WTC11 (cell line): ENCODE results near the gene GALNT18. TPM values are rescaled to one million over a fixed set of nuclear protein-coding genes. Genes with fewer than 3 reads are reported as not detected.

ENCODE experiments used
- ATAC-seq: fragments of 200-7000 bp; cut with Tn5 transposase; 2 replicates; pipeline ENCODE4 v1.10.0; 2021; ENCODE audit warnings: mild to moderate bottlenecking, moderate library complexity
- CTCF ChIA-PET: fragments of 300-600 bp; sonication (Branson Sonifier 250); formaldehyde crosslinking; loops from one replicate; lab custom pipeline; 2021; ENCODE audit warnings: antibody characterized with exemption; lab: Charles Lee
- POLR2A ChIA-PET: fragments of 350-600 bp; sonication (Branson Sonifier 250); formaldehyde crosslinking; loops from one replicate; lab custom pipeline; 2021; ENCODE audit warnings: antibody characterized with exemption; lab: Charles Lee
- DNase-seq: peaks from one replicate; pipeline ENCODE4 v3.0.0; 2021; ENCODE audit warnings: low spot score
- H3K27ac Mint-ChIP-seq: 2 replicates; pipeline ENCODE4 v1.8.0; 2021; ENCODE audit warnings: mixed read lengths
- H3K27me3 Mint-ChIP-seq: 2 replicates; pipeline ENCODE4 v1.8.0; 2021; ENCODE audit warnings: low read depth, mild to moderate bottlenecking, moderate library complexity, mixed read lengths
- H3K36me3 Mint-ChIP-seq: 2 replicates; pipeline ENCODE4 v1.8.0; 2021; ENCODE audit warnings: mixed read lengths
- H3K4me1 Mint-ChIP-seq: 2 replicates; pipeline ENCODE4 v1.8.0; 2022; ENCODE audit warnings: mixed read lengths
- H3K4me3 Mint-ChIP-seq: 2 replicates; pipeline ENCODE4 v1.8.0; 2021; ENCODE audit warnings: mild to moderate bottlenecking, moderate library complexity, mixed read lengths
- H3K9me3 Mint-ChIP-seq: 2 replicates; pipeline ENCODE4 v1.8.0; 2021; ENCODE audit warnings: mixed read lengths
- AR ChIP-seq: fragments of 250-450 bp; sonication (Bioruptor Pico); IDR thresholded peaks from 2 replicates; pipeline ENCODE4 v1.9.0; 2021; ENCODE audit warnings: mild to moderate bottlenecking
- ARID4B ChIP-seq: sonication (generic); formaldehyde crosslinking; IDR thresholded peaks from 2 replicates; pipeline ENCODE4 v1.8.0; 2023; ENCODE audit warnings: missing genetic modification reagents, mild to moderate bottlenecking, borderline replicate concordance
- ATF3 ChIP-seq: sonication (generic); formaldehyde crosslinking; conservative IDR thresholded peaks from 2 replicates; pipeline ENCODE4 v1.8.1; 2022; ENCODE audit warnings: mild to moderate bottlenecking, missing genetic modification reagents
- CBFB ChIP-seq: sonication (generic); formaldehyde crosslinking; IDR thresholded peaks from 2 replicates; pipeline ENCODE4 v1.8.1; 2022; ENCODE audit warnings: mild to moderate bottlenecking, low read depth, missing genetic modification reagents
- E2F5 ChIP-seq: sonication (generic); formaldehyde crosslinking; IDR thresholded peaks from 2 replicates; pipeline ENCODE4 v1.8.1; 2022; ENCODE audit warnings: mild to moderate bottlenecking, moderate library complexity, missing genetic modification reagents
- ESRRA ChIP-seq: sonication (generic); formaldehyde crosslinking; IDR thresholded peaks from 2 replicates; pipeline ENCODE4 v1.8.1; 2022; ENCODE audit warnings: mild to moderate bottlenecking, missing genetic modification reagents, borderline replicate concordance
- GTF2I ChIP-seq: fragments of 250-450 bp; sonication (Bioruptor Pico); conservative IDR thresholded peaks from 2 replicates; pipeline ENCODE4 v1.4.0; 2021; ENCODE audit warnings: mild to moderate bottlenecking
- HMGXB4 ChIP-seq: sonication (generic); formaldehyde crosslinking; IDR thresholded peaks from 2 replicates; pipeline ENCODE4 v1.8.1; 2023; ENCODE audit warnings: mild to moderate bottlenecking, moderate library complexity, missing genetic modification reagents
- NFE2L1 ChIP-seq: sonication (generic); formaldehyde crosslinking; IDR thresholded peaks from 2 replicates; pipeline ENCODE4 v1.8.1; 2023; ENCODE audit warnings: missing genetic modification reagents
- NR2C2 ChIP-seq: sonication (generic); formaldehyde crosslinking; IDR thresholded peaks from 2 replicates; pipeline ENCODE4 v1.8.0; 2022; ENCODE audit warnings: mild to moderate bottlenecking, missing genetic modification reagents
- NR3C1 ChIP-seq: sonication (generic); formaldehyde crosslinking; conservative IDR thresholded peaks from 2 replicates; pipeline ENCODE4 v1.8.1; 2023; ENCODE audit warnings: low read depth, mild to moderate bottlenecking, missing genetic modification reagents
- SP1 ChIP-seq: sonication (generic); formaldehyde crosslinking; conservative IDR thresholded peaks from 2 replicates; pipeline ENCODE4 v1.8.1; 2022; ENCODE audit warnings: missing genetic modification reagents
- USF1 ChIP-seq: sonication (generic); formaldehyde crosslinking; IDR thresholded peaks from 2 replicates; pipeline ENCODE4 v1.8.0; 2022; ENCODE audit warnings: mild to moderate bottlenecking, missing genetic modification reagents
- ZBTB43 ChIP-seq: sonication (generic); formaldehyde crosslinking; IDR thresholded peaks from 2 replicates; pipeline ENCODE4 v1.8.1; 2023; ENCODE audit warnings: mild to moderate bottlenecking, missing genetic modification reagents
- ZNF121 ChIP-seq: sonication (generic); formaldehyde crosslinking; IDR thresholded peaks from 2 replicates; pipeline ENCODE4 v1.8.0; 2023; ENCODE audit warnings: missing genetic modification reagents
- ZNF219 ChIP-seq: sonication (generic); formaldehyde crosslinking; IDR thresholded peaks from 2 replicates; pipeline ENCODE4 v1.8.0; 2023; ENCODE audit warnings: missing genetic modification reagents, mild to moderate bottlenecking, borderline replicate concordance
- total RNA-seq: library from RNA; stranded (reverse); gene quantifications from 3 replicates; pipeline ENCODE4 v1.2.3, GENCODE V29; 2021

Gene GALNT18
- total RNA-seq, 1 experiment from 2014 or later: 5.0 TPM

- ChIA-PET CTCF (no interaction called here), POLR2A (interaction anchor here (0.6 kb wide), 1 partner anchor 213 kb away, joined by 5 read pairs; the partner anchor contains the start of gene GALNT18)
- Mint-ChIP-seq H3K27me3 (no peaks in the 10 kb centered on the region), H3K4me1 (peaks cover 22% of the 10 kb centered on the region), H3K27ac (no peak overlapping the region), H3K9me3 (peaks cover under 1% of the 10 kb centered on the region; the same call in 1 of the 2 replicates), H3K36me3 (no peaks in the 10 kb centered on the region), H3K4me3 (no peak overlapping the region)
- no peak for DNase-seq
- no peak for TF ChIP-seq ATF3 (CRISPR knock-in tag)
- TF ChIP-seq ESRRA (CRISPR knock-in tag): no peak
- TF ChIP-seq NR3C1 (CRISPR knock-in tag): no peak
- no peak for TF ChIP-seq ZNF219 (CRISPR knock-in tag)
- no peak for TF ChIP-seq ZNF121 (CRISPR knock-in tag)
- no peak for TF ChIP-seq AR (CRISPR knock-in tag)
- no peak for TF ChIP-seq NR2C2 (CRISPR knock-in tag)
- TF ChIP-seq NFE2L1 (CRISPR knock-in tag): no peak
- no peak for TF ChIP-seq SP1 (CRISPR knock-in tag)
- no peak for TF ChIP-seq ZBTB43 (CRISPR knock-in tag)
- TF ChIP-seq CBFB (CRISPR knock-in tag): no peak
- no peak for TF ChIP-seq USF1
- no peak for TF ChIP-seq HMGXB4 (CRISPR knock-in tag)
- TF ChIP-seq E2F5 (CRISPR knock-in tag): no peak
- TF ChIP-seq GTF2I: no peak
- no peak for TF ChIP-seq ARID4B
- no peak for ATAC-seq
Observed at GRCh38 chr11:11409224-11409623, 212.6 kb downstream of the GALNT18 start.
